T-helper 2 cell (primary cell): ENCODE measurements around the gene OR6A2.

ENCODE experiments used
- DNase-seq, 5 experiments: peaks; one replicate each; pipeline versions ENCODE4 v3.0.0 to v3.0.0-alpha.2; 2012 to 2022

Gene OR6A2

DNA sequence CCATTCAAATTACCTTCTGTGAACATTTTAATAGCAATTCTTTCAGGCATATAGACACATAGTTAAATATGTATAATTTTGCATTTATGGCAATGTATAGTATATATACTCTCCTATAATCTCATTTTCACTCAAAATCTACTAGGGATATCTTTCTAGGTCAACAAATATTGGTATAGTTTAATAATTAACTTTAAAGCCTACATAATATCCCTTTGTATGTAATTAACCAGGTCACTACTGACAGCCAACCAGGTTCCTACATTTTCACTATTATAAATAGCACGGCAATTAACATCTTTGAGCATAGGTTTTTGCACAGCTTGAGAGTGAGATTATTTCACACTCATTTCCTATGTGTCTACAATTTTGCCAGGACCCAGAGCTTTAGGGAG lies 43.5 kb downstream of the OR6A2 start:
- no peak for DNase-seq

DNA sequence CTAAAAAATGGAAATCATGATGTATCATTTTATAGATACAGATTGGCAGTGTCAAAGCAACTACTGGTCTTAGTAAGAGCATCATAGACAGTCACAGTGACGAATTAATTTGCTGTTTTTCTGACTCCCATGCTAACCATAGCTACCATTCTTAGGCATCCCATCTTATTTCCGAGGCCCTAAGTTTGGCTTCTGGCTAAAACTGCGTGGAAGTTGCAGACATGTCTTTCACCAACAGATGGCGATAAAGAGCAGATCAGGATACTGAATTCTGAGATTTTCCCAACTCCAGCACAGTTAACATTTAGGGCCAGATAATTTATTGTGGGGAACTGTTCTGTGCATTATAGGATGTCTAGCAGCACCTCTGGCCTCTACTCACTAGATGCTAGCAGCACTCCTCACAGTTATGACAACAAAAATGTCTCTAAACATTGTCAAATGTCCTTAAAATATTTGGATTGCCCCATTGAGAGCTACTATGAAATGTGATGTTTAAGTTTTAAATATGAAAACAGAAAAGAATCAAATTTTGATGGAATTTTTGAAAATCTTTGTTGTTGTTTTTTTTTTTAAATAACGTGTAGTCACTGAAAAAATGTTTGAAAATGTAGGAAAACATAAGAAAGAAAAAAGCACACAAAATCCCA lies 44.1 kb downstream of the OR6A2 start:
- DNase-seq, result peak in 1 of 5 experiments; percentile 18

DNA sequence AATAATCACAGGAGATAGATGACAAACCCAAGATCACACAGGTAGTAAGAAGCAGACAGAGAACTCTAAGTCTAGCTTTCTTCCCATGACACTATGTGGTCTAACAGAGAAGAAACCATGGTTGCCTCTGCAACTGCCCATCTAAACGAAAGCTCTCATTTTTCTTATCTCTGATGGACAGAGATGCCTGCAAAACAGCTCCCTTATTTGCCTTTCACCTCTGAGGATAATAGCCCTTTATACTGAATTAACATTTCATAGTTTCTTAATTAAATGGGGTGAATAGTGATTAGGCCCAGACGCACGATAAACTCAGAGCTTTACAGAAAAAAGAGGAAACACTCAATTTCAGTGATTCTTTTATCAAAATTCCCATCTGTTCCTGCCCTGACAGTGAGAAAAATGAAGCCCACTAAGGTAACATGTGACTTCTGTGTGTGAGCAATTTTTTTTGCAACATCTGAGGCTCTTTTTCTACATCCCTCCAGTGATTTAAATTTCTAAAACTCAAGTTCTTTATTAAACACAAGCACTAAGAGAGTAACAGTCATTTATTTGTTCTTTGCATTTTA lies 52.3 kb downstream of the OR6A2 start:
- DNase-seq, result no peak

- no peak for DNase-seq
Measured at GRCh38 chr11:6746626-6747025, 52.9 kb downstream of the OR6A2 start.

- DNase-seq, result peak in 3 of 5 experiments; percentile 28 to 84 (median 60)
Measured at GRCh38 chr11:6746086-6746618, 53.3 kb downstream of the OR6A2 start.

GRCh38 chr11:6745465-6746015 lies 53.9 kb downstream of the OR6A2 start:
- peak in 1 of 5 experiments; percentile 46 for DNase-seq

GRCh38 chr11:6745018-6745417 lies 54.5 kb downstream of the OR6A2 start:
- DNase-seq, result no peak

DNA sequence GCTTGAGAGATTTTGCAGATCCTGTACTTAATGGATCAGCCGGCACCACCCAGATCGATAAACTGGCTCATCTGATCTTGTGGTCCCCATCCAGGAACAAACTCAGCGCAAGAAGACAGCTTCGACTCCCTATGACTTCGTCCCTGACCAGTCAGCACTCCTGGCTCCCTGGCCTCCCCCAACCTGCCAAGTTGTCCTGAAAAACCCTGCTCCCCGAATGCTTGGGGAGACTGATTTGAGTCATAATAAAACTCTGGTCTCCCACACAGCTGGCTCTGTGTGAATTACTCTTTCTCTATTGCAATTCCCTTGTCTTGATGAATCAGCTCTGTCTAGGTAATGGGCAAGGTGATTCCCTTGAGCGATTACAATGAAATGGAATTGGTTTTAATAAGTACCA lies 57.2 kb downstream of the OR6A2 start:
- peak in 1 of 5 experiments; percentile 6 for DNase-seq
